DND-41 (cell line): Measurements from ENCODE around the gene PDCD11.

Source experiments
- ATAC-seq: fragments of 200-7000 bp; cut with Tn5 transposase; 3 replicates; pipeline ENCODE4 v1.9.1; 2021; ENCODE audit warnings: low read depth; ENCODE audit not compliant: insufficient read depth
- DNase-seq: peaks from one replicate; pipeline ENCODE4 v3.0.0-alpha.2; 2020
- H2AFZ ChIP-seq: 2 replicates; pipeline ENCODE4 v1.6.0; 2012; ENCODE audit warnings: low read depth, low read length
- H3K27ac ChIP-seq: 2 replicates; pipeline ENCODE4 v1.5.1; 2012; ENCODE audit warnings: low read length, inconsistent platforms
- H3K27me3 ChIP-seq: fragments of 200-600 bp; sonication (generic); 2 replicates; pipeline ENCODE4 v1.6.0; 2012; ENCODE audit warnings: low read length, mild to moderate bottlenecking, inconsistent platforms; ENCODE audit not compliant: insufficient read depth, poor library complexity
- H3K36me3 ChIP-seq: 2 replicates; pipeline ENCODE4 v1.5.1; 2012; ENCODE audit warnings: low read length, inconsistent platforms; ENCODE audit not compliant: insufficient read depth
- H3K4me1 ChIP-seq: 2 replicates; pipeline ENCODE4 v1.5.1; 2012; ENCODE audit warnings: mild to moderate bottlenecking, low read length; ENCODE audit not compliant: insufficient read depth
- H3K4me2 ChIP-seq: 2 replicates; pipeline ENCODE4 v1.6.0; 2012; ENCODE audit warnings: mild to moderate bottlenecking, moderate library complexity, low read length, inconsistent platforms; ENCODE audit not compliant: insufficient read depth
- H3K4me3 ChIP-seq, 2 experiments: fragments of 200-600 bp in 1 of 2; shearing (Covaris generic) in 1 of 2; 2 replicates each; pipeline ENCODE4 v1.5.1; 2012 to 2016; ENCODE audit warnings: inconsistent platforms in 2 of 2, low read length in 2 of 2, mild to moderate bottlenecking in 2 of 2, low read depth in 1 of 2, moderate library complexity in 1 of 2
- H3K79me2 ChIP-seq: 2 replicates; pipeline ENCODE4 v1.6.0; 2012; ENCODE audit warnings: low read length, inconsistent platforms; ENCODE audit not compliant: insufficient read depth
- H3K9ac ChIP-seq: 2 replicates; pipeline ENCODE4 v1.6.0; 2012; ENCODE audit warnings: low read depth, mild to moderate bottlenecking, inconsistent platforms, low read length, moderate library complexity
- H3K9me3 ChIP-seq: 2 replicates; pipeline ENCODE4 v1.5.1; 2012; ENCODE audit warnings: low read length, moderate library complexity, mild to moderate bottlenecking, inconsistent platforms; ENCODE audit not compliant: insufficient read depth, severe bottlenecking
- H4K20me1 ChIP-seq: 2 replicates; pipeline ENCODE4 v1.6.0; 2012; ENCODE audit warnings: low read length; ENCODE audit not compliant: insufficient read depth
- EZH2 ChIP-seq: IDR thresholded peaks from 3 replicates; pipeline ENCODE4 v1.6.1; 2012; ENCODE audit warnings: borderline replicate concordance, low read depth, mild to moderate bottlenecking, moderate library complexity, low read length, inconsistent platforms; ENCODE audit not compliant: severe bottlenecking
- TF ChIP-seq, protein P1 (sequence below): IDR thresholded peaks from 2 replicates; pipeline ENCODE4 v1.5.1; 2012; ENCODE audit warnings: borderline replicate concordance, low read length, moderate library complexity, mild to moderate bottlenecking; ENCODE audit not compliant: poor library complexity, severe bottlenecking; ENCODE audit errors: extremely low read depth

Gene PDCD11

DNA sequence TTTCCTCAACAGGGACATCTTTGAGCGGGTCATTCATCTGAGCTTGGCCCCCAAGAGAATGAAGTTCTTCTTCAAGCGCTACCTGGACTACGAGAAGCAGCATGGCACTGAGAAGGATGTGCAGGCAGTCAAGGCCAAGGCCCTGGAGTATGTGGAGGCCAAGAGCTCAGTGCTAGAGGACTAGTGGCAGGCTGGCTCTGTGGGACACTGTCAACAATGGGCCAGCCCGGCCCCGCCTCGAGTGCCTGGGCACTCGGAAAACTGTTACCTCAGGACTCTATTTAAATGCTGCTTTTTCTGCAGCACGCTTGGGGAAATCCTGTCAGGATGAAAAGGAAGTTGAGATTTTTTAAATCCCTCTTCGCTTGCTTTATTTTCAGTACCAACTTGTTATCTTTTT lies 48.9 kb downstream of the PDCD11 start:
- H3K4me3 ChIP-seq, result no peak overlapping the region
- H3K4me2 ChIP-seq, result no peak overlapping the region
- H3K36me3 ChIP-seq, result peaks cover 92% of the 10 kb centered on the region
- H3K4me1 ChIP-seq, result peaks cover 6% of the 10 kb centered on the region
- TF ChIP-seq, protein P1, sequence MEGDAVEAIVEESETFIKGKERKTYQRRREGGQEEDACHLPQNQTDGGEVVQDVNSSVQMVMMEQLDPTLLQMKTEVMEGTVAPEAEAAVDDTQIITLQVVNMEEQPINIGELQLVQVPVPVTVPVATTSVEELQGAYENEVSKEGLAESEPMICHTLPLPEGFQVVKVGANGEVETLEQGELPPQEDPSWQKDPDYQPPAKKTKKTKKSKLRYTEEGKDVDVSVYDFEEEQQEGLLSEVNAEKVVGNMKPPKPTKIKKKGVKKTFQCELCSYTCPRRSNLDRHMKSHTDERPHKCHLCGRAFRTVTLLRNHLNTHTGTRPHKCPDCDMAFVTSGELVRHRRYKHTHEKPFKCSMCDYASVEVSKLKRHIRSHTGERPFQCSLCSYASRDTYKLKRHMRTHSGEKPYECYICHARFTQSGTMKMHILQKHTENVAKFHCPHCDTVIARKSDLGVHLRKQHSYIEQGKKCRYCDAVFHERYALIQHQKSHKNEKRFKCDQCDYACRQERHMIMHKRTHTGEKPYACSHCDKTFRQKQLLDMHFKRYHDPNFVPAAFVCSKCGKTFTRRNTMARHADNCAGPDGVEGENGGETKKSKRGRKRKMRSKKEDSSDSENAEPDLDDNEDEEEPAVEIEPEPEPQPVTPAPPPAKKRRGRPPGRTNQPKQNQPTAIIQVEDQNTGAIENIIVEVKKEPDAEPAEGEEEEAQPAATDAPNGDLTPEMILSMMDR, result no peak
- no peak for TF ChIP-seq EZH2
- H4K20me1 ChIP-seq, result peaks cover 13% of the 10 kb centered on the region; the same call in 1 of the 2 replicates
- H3K27me3 ChIP-seq, result no peaks in the 10 kb centered on the region
- no peak overlapping the region for H3K9ac ChIP-seq
- DNase-seq, result no peak
- no peaks in the 10 kb centered on the region for H3K9me3 ChIP-seq
- H2AFZ ChIP-seq, result no peak overlapping the region
- no peaks in the 10 kb centered on the region for H3K79me2 ChIP-seq
- no peak overlapping the region for H3K27ac ChIP-seq
- ATAC-seq, result no peak

DNA sequence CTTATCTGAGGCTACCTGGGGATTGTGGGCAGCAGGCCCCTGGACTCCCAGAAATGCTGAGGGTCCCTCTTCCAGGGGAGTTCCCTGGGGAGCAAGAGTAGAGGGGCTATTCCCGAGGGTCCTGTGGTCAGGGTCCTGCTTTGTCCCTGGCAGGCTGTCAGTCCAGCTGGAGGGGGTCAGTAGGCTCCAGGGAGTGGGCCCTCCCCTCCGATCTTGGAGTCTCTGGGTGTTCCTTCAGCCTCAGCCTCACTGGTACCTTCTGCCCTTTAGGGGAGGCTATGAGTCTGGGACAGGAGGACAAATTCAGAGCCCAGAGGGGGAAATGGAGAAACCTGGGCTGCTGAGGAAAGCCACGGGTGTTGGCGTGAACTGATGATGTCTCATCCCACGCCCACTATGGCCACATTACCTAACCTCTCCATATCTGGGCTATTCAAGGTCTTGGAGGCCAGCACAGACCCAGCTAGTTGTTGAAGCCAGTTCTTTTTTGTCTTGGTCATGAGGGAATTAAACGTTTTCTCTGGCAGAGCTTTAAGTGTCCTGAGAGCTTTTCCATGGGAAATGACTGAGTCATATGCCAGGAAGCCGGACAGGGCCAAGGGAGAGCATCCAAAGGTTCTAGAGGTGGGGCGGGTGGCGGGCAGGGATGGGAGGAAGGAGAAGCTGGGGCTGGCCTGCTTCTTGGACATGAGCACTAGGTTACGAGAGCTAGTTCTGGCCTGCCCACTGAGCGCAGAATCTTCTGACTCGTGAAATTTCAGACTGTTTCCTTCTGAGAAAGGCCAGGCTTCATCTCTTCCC lies 49.5 kb downstream of the PDCD11 start:
- no peak for ATAC-seq
- Histone ChIP-seq H3K9me3 (no peaks in the 10 kb centered on the region), H3K27me3 (no peaks in the 10 kb centered on the region), H3K79me2 (no peaks in the 10 kb centered on the region), H3K4me1 (peaks cover 12% of the 10 kb centered on the region), H3K36me3 (peaks cover 87% of the 10 kb centered on the region), H2AFZ (no peak overlapping the region), H4K20me1 (peaks cover 13% of the 10 kb centered on the region; the same call in 1 of the 2 replicates), H3K4me3 (no peak overlapping the region), H3K27ac (no peak overlapping the region), H3K4me2 (no peak overlapping the region), H3K9ac (no peak overlapping the region)
- TF ChIP-seq EZH2, result no peak
- TF ChIP-seq, protein P1, result no peak
- DNase-seq, result no peak

DNA sequence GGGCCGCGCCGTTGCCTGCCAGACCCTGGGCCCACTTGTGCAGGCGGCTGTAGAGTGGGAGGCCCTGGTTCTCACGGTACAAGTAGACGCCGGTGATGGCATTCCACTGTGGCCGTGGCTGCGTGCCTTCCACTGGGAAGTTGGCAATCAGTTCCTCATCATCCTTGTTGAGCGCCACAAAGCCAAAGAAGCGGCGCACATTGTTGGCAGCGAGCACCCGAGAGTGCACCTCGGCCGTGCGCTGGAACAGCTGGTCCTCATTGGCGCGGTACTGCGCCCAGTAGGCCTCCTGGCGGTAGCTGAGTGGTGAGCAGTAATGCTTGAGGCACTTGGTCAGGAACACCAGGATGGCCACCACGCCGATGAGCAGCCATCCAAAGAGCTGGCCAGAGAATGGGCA lies 50.8 kb downstream of the PDCD11 start:
- DNase-seq (no peak), ATAC-seq (no peak)
- H3K4me1 ChIP-seq, result peaks cover 22% of the 10 kb centered on the region
- H3K79me2 ChIP-seq, result peaks cover 7% of the 10 kb centered on the region; the same call in 1 of the 2 replicates
- H3K4me3 ChIP-seq, result no peak overlapping the region
- no peak overlapping the region for H3K27ac ChIP-seq
- H3K9ac ChIP-seq, result no peak overlapping the region
- H3K9me3 ChIP-seq, result no peaks in the 10 kb centered on the region
- peaks cover 13% of the 10 kb centered on the region; the same call in 1 of the 2 replicates for H4K20me1 ChIP-seq
- no peak overlapping the region for H2AFZ ChIP-seq
- no peaks in the 10 kb centered on the region for H3K27me3 ChIP-seq
- no peak overlapping the region for H3K4me2 ChIP-seq
- TF ChIP-seq, protein P1, result no peak
- TF ChIP-seq EZH2, result no peak
- peaks cover 75% of the 10 kb centered on the region for H3K36me3 ChIP-seq
